HEK293T (cell line): ENCODE results near the gene RNASE11.

Experiments
- L3MBTL2 ChIP-seq: fragments of 450-650 bp; conservative IDR thresholded peaks from 2 replicates; pipeline ENCODE4 v1.6.1; 2016; ENCODE audit warnings: mild to moderate bottlenecking
- NFRKB ChIP-seq: fragments of 450-650 bp; IDR thresholded peaks from 2 replicates; pipeline ENCODE4 v1.6.1; 2016; ENCODE audit warnings: mild to moderate bottlenecking, moderate library complexity
- PKNOX1 ChIP-seq: fragments of 450-650 bp; IDR thresholded peaks from 2 replicates; pipeline ENCODE4 v1.6.1; 2016
- SP1 ChIP-seq: fragments of 450-650 bp; IDR thresholded peaks from 2 replicates; pipeline ENCODE4 v1.6.1; 2017
- SUZ12 ChIP-seq: fragments of 450-650 bp; IDR thresholded peaks from 2 replicates; pipeline ENCODE4 v1.6.1; 2016; ENCODE audit warnings: mild to moderate bottlenecking
- TARDBP ChIP-seq: fragments of 450-650 bp; IDR thresholded peaks from 2 replicates; pipeline ENCODE4 v1.6.1; 2016

- TF ChIP-seq NFRKB (no peak), PKNOX1 (no peak), SP1 (no peak), SUZ12 (no peak), L3MBTL2 (no peak), TARDBP (no peak)
These were observed 19.8 kb upstream of the RNASE11 start for GRCh38 chr14:20607617-20608016.
